ENCODE measurements around the gene SNORC. TPM values are rescaled to one million over a fixed set of nuclear protein-coding genes. Genes with fewer than 3 reads are reported as not detected.

Gene SNORC
- total and polyA plus RNA-seq, 2 of the 13 experiments (the other 11 are each of a cell fraction or from before 2014, with no cell fraction given) = 59.1 to 86.1 TPM

GRCh38 chr2:232884549-232885263 lies 14.6 kb downstream of the SNORC start (continued):
- TF ChIP-seq HNF1A (IDR thresholded peaks at IDR 0.05; ENCODE audit: low read depth) (no peak), HNF1A (CRISPR knock-in tag; IDR thresholded peaks at IDR 0.05; ENCODE audit: borderline replicate concordance) (no peak), AGO1 (IDR thresholded peaks at IDR 0.05; ENCODE audit: low read depth, low read length, poor library complexity, severe bottlenecking) (peak; percentile 91), ZIK1 (CRISPR knock-in tag; IDR thresholded peaks at IDR 0.05; ENCODE audit: borderline replicate concordance, low read depth) (no peak), SSRP1 (CRISPR knock-in tag; IDR thresholded peaks at IDR 0.05) (peak; percentile 5; the same call in 1 of the 2 replicates), NBN (conservative IDR thresholded peaks at IDR 0.05) (no peak), SMARCC2 (IDR thresholded peaks at IDR 0.05) (no peak), NFKBIZ (CRISPR knock-in tag; IDR thresholded peaks at IDR 0.05) (no peak), POGK (CRISPR knock-in tag; conservative IDR thresholded peaks at IDR 0.05) (no peak), MTF2 (CRISPR knock-in tag; IDR thresholded peaks at IDR 0.05; ENCODE audit: borderline replicate concordance) (no peak), POLR2G (IDR thresholded peaks at IDR 0.05; ENCODE audit: low read depth, low read length) (0 out of 2 replicates have a peak, but pooled peaks have one; percentile 1), TAF15 (IDR thresholded peaks at IDR 0.05; ENCODE audit: low read depth, low read length, poor library complexity, severe bottlenecking) (no peak), ZNF546 (CRISPR knock-in tag; conservative IDR thresholded peaks at IDR 0.05) (no peak), RBFOX2 (IDR thresholded peaks at IDR 0.05; ENCODE audit: low read depth, low read length) (peak; percentile 33; the same call in 1 of the 2 replicates), ZNF567 (CRISPR knock-in tag; IDR thresholded peaks at IDR 0.05; ENCODE audit: borderline replicate concordance) (no peak), SNAI1 (CRISPR knock-in tag; IDR thresholded peaks at IDR 0.05; ENCODE audit: borderline replicate concordance) (no peak), KDM2A (CRISPR knock-in tag; IDR thresholded peaks at IDR 0.05; ENCODE audit: borderline replicate concordance, low read depth) (no peak)
